Tibial nerve (tissue), 4 donors: ENCODE data around the gene COQ8A.

Experiments used
- EP300 ChIP-seq, 2 donors: sonication (generic); formaldehyde crosslinking; IDR thresholded peaks; one replicate each; pipeline ENCODE4 v1.6.1; 2017; ENCODE audit warnings: antibody characterized with exemption in 2 of 2, mild to moderate bottlenecking in 1 of 2
- POLR2A ChIP-seq, 2 donors: fragments of 450-650 bp; IDR thresholded peaks; one replicate each; pipeline ENCODE4 v1.6.1; 2017; ENCODE audit warnings: antibody characterized with exemption in 2 of 2, mild to moderate bottlenecking in 2 of 2, moderate library complexity in 2 of 2
- TF ChIP-seq, protein P1 (sequence below), 5 experiments: fragments of 200-600 bp in 3 of 5; fragments of 450-650 bp in 2 of 5; sonication (generic) in 3 of 5; IDR thresholded peaks; one replicate each; pipeline ENCODE4 v1.5.1; 2016 to 2019; ENCODE audit warnings: antibody characterized with exemption in 5 of 5, mild to moderate bottlenecking in 3 of 5, moderate library complexity in 2 of 5

DNA sequence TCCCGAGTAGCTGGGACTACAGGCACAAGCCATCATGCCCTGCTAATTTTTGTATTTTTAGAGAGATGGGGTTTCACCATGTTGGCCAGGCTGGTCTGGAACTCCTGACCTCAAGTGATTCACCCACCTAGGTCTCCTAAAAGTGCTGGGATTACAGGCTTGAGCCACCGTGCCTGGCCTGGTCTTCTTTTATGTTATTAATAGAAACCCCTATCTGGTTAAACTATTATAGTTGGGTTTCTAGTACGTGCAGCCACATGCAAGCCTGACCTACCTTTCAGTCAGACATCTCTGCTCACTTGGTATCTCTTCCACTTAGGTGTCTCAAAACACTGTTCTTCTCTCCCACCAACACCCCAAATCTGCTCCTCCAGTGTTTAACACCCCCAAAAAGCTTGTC, 35.3 kb upstream of the COQ8A start:
- TF ChIP-seq, protein P1, sequence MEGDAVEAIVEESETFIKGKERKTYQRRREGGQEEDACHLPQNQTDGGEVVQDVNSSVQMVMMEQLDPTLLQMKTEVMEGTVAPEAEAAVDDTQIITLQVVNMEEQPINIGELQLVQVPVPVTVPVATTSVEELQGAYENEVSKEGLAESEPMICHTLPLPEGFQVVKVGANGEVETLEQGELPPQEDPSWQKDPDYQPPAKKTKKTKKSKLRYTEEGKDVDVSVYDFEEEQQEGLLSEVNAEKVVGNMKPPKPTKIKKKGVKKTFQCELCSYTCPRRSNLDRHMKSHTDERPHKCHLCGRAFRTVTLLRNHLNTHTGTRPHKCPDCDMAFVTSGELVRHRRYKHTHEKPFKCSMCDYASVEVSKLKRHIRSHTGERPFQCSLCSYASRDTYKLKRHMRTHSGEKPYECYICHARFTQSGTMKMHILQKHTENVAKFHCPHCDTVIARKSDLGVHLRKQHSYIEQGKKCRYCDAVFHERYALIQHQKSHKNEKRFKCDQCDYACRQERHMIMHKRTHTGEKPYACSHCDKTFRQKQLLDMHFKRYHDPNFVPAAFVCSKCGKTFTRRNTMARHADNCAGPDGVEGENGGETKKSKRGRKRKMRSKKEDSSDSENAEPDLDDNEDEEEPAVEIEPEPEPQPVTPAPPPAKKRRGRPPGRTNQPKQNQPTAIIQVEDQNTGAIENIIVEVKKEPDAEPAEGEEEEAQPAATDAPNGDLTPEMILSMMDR (IDR thresholded peaks at IDR 0.05) = no peak
- TF ChIP-seq POLR2A (IDR thresholded peaks at IDR 0.05) = no peak
- TF ChIP-seq EP300 (IDR thresholded peaks at IDR 0.05) = no peak
